Mammary epithelial cell (primary cell): ENCODE measurements around the gene HSF2.

Source experiments
- EZH2 ChIP-seq: IDR thresholded peaks from 2 replicates; pipeline ENCODE4 v1.6.1; 2012; ENCODE audit warnings: low read length, inconsistent platforms, borderline replicate concordance
- TF ChIP-seq, protein P1 (sequence below), 2 donors: IDR thresholded peaks in 1 of 2; conservative IDR thresholded peaks in 1 of 2; 2 replicates each; pipeline ENCODE4 v1.5.1; 2011 to 2012; ENCODE audit warnings: inconsistent platforms in 2 of 2, low read length in 2 of 2, mild to moderate bottlenecking in 2 of 2, control low read depth in 1 of 2, low read depth in 1 of 2; ENCODE audit not compliant: insufficient read depth in 1 of 2; ENCODE audit errors: extremely low read depth in 1 of 2

GRCh38 chr6:122372647-122373046 lies 26.8 kb upstream of the HSF2 start:
- TF ChIP-seq, protein P1, sequence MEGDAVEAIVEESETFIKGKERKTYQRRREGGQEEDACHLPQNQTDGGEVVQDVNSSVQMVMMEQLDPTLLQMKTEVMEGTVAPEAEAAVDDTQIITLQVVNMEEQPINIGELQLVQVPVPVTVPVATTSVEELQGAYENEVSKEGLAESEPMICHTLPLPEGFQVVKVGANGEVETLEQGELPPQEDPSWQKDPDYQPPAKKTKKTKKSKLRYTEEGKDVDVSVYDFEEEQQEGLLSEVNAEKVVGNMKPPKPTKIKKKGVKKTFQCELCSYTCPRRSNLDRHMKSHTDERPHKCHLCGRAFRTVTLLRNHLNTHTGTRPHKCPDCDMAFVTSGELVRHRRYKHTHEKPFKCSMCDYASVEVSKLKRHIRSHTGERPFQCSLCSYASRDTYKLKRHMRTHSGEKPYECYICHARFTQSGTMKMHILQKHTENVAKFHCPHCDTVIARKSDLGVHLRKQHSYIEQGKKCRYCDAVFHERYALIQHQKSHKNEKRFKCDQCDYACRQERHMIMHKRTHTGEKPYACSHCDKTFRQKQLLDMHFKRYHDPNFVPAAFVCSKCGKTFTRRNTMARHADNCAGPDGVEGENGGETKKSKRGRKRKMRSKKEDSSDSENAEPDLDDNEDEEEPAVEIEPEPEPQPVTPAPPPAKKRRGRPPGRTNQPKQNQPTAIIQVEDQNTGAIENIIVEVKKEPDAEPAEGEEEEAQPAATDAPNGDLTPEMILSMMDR (conservative IDR thresholded peaks at IDR 0.05 in 1 of 2, IDR thresholded peaks at IDR 0.05 in 1 of 2; ENCODE audit: extremely low read depth in 1 of 2, insufficient read depth in 1 of 2, low read depth in 1 of 2, low read length in 2 of 2): peak; percentile 7 to 25
- TF ChIP-seq EZH2: no peak
